ENCODE data around the gene PPP1R15A.
"Not testable (repeated sequence)": the region's sequence is repeated elsewhere in the genome, so short reads cannot be mapped to it uniquely, and the experiment has no call there.

Gene PPP1R15A

DNA sequence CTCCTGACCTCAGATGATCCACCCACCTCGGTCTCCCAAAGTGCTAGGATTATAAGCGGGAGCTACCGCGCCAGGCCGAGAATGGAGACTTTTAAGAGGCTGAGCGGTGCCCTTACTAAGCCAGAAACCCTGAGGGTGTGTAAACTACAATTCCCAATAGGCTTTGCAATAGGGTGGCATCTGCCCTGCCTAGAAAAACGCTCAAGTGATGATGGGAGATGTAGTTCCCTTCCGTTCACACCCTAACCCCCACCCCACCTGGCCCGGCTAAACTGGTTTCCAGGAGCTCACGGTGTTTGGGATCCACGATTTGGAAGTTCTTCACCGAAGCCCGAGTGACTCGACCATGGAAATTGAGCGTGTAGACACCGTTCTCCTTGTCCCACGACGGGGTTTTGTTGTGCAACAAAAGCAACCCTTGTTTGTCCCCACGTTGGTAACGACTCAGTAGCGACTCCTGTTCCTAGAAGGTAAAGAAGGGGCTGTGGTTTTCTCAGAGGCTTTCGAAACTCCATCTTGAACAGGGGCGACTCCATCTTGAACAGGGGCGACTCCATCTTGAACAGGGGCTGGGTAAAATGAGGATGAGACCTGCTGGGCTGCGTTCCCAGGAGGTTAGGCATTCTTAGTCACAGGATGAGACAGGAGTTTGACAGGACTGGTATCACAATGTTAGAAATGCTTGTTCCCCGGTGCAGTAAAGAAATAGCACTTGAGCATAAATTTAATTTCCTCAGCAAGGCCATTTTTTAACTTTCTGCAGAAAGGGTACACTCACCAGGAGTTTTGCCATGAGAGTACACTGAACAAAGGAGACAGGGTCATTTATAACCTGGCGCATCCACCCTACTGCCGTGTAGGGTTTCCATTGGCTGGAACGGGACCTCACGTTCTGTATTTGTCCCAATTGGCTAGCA, 9.8 kb downstream of the PPP1R15A start:
- no peak for DNase-seq (ENCODE audit: low read depth in 2 of 2)

DNA sequence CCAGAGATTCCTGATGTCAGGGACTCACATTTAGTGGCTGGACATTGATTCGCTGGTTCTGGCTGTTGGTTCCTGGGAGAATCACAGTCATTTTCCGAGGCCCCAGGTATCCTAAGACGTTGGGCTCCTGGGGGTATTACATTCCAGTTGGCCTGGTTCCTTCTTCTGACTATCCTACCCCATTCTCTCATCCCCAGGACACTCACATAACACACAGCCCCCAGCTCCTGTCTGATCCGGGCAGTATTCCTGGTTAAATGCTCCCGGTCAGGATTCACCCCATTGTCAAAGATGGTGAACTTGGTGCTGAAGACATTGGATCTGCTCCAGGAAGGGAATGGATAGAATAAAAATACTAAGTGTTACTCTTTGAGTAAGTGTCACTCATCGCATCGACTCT, 11.5 kb downstream of the PPP1R15A start:
- DNase-seq (ENCODE audit: low read depth in 2 of 2): no peak

GRCh38 chr19:48887861-48888612, 15.8 kb downstream of the PPP1R15A start:
- DNase-seq (ENCODE audit: low read depth in 2 of 2): no peak

DNA sequence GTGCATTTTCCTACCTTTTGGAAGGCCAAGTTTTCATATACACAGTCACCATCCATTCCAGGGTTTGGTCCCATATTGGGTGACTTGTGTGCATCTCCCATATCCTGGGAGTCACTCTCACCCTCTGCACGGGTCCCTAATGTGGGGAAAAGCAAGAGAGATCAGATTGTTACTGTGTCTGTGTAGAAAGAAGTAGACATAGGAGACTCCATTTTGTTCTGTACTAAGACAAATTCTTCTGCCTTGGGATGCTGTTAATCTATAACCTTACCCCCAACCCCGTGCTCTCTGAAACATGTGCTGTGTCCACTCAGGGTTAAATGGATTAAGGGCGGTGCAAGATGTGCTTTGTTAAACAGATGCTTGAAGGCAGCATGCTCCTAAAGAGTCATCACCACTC, 17.3 kb downstream of the PPP1R15A start:
- not testable (repeated sequence) for DNase-seq (ENCODE audit: low read depth in 2 of 2)

DNA sequence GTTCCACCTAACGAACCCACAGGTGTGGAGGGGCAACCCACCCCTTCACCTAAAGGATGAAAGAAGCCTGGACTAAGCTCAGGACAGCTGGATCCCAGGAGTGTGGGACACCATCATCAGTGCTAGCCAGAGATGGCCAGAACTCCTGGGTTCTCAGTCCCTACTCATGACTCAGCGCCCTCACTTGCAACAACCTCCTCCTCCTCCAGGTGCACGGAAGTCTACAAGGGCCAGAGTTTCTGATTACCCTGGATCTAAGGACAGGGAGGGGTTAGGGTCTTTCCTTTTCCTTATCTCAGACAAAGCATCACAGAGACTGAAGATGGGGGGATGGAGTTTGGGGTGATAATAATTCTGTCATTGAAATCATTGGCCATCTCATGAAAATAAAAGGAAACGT, 18.3 kb downstream of the PPP1R15A start:
- DNase-seq (ENCODE audit: low read depth in 2 of 2): no peak

DNA sequence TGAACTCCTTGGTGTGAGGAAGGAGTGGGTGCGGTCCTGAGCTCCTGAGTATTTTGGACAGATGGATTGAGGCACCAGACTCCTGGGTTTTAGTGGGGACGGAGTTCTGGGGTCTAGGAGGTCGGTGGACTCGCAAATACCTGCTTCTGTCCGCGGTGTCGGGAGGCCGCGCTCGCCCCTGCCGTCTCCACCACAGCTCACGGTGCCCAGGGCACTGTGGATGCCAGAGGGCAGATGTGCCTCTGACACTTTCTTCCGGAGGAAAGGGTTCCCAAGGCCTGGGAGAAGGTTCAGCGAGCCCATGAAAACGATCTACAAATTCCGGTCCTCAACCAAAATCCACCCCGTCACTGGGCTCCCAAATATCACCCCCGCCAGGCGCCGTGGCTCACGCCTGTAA, 23.0 kb downstream of the PPP1R15A start:
- DNase-seq (ENCODE audit: low read depth in 2 of 2): no peak

DNA sequence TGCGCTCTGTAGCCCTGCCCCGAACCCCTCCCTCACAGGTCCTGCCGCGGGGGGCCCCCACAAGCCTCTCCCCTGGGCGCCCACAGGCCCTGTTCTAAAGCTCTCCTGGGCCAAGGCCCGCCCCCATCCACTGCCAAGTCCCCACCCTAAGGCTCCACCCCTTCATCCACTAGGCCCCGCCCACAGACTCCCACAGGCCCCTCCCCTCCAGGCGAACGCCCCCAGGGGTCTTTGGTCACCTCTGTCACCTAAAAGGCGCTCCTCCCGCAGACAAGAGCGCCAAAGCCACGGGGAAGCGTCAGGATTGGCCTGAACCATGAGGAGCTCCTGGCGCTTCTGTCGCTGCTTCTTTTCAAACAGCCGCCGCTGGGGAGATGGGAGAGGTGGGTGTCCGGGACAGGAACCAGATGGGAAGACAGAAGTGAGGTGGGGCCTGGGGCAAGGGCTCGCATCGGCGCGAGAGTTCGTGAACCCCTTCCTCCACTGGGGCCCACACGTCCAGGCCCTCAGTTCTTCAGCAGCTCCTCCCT, 24.0 kb downstream of the PPP1R15A start:
- peak in 1 of 2 donors; percentile 37 for DNase-seq (ENCODE audit: low read depth in 2 of 2)

DNA sequence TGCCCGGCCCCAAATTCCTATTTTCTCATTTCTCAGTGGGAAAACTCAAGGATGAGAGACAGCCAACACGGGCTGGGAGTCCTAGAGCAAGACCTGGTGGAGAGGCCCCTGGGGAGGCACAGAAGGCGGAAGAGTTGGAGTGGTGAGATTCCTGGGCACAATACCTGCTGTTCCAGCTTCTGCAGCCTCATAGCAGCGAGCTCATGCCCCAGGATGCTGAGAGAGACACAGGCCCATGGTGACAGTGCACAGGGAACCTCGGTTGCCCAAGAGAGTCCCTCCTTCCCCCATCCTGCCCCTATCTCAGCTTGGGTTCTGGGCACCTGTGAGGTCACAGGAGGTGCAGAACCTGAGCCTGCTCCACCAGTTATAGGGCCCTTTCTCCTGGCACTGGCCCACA, 25.0 kb downstream of the PPP1R15A start:
- DNase-seq (ENCODE audit: low read depth in 2 of 2): no peak

DNA sequence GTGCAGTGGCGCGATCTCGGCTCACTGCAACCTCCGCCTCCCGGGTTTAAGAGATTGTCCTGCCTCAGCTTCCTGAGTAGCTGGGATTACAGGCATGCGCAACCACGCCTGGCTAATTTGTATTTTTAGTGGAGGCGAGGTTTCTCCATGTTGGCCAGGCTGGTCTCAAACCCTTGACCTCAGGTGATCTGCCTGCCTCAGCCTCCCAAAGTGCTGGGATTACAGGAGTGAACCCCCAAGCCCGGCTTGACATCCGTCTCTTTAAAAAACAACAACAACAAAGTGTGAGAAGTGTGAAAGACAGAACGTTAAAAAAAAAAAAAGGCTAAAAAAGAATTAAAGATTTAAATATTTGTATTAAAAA, 27.1 kb downstream of the PPP1R15A start:
- not testable (repeated sequence) for DNase-seq (ENCODE audit: low read depth in 2 of 2)

DNA sequence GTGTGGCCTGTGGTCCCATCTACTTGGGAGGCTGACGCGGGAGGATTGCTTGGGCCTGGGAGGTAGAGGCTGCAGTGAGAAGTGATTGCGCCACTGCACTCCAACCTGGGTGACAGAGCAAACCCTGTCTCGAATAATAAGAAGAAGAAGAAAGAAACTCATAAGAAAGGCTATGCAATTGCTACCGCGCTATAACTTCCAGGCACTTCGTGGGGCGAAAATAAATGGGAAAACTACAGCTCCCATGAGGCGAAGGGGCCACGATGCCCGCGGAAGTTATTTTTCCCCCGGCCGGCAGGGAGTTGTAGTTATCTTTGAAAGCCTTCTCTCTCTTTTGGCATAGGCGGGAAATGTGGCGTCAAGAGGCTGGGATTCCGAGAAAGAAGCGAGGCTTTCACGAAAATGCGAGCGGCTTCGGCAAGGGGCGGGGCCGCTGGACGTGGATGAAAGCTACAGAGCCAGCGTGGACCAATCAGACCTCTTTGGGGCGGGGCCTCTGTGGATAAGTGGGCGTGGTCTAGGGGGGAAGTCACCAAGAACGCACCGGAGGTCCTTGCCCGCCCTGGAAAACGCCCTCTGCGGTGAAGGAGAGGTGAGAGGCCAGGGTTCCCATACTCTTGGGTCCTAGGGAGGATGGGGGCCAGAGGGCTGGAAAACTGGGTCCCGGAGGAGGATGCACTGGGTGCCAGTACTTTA, 27.7 kb downstream of the PPP1R15A start, which contains the start of gene NUCB1:
Gene NUCB1, plus strand, starts transcription at position 532 of the 696 bp plus-strand sequence. CDS start 485 bp downstream, outside the sequence.
- peak; percentile 99 to 100 for DNase-seq (ENCODE audit: low read depth in 2 of 2)

- DNase-seq (ENCODE audit: low read depth in 2 of 2): no peak
Observed at GRCh38 chr19:48900477-48901406, 28.5 kb downstream of the PPP1R15A start.

DNA sequence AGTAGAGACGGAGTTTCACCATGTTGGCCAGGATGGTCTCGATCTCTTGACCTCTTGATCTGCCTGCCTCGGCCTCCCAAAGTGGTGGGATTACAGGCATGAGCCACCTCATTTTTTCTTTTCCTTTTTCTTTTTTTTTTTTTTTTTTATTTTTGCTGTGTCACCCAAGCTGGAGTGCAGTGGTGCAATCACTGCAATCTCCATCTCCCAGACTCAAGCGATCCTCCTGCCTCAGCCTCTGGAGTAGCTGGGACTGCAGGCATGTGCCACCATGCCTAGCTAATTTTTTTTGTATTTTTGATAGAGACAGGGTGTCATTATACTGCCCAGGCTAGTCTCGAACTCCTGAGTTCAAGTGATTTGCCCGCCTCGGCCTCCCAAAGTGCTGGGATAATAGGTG, 30.1 kb downstream of the PPP1R15A start:
- not testable (repeated sequence) for DNase-seq (ENCODE audit: low read depth in 2 of 2)

DNA sequence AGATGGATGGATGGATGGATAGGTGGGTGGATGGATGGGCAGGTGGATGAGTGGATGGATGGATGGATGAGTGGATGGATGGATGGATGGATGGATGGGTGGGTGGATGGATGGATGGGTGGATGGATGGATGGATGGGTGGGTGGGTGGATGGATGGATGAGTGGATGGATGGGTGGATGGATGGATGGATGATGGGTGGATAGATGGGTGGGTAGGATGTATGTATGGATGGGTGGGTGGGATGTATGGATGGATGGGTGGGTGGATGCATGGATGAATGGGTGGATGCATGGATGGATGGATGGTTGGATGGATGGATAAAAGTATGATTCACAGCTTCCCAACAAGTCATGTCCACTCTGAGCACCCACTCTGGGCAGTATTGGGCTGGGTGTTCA, 31.6 kb downstream of the PPP1R15A start:
- DNase-seq (ENCODE audit: low read depth in 2 of 2): not testable (repeated sequence)

DNA sequence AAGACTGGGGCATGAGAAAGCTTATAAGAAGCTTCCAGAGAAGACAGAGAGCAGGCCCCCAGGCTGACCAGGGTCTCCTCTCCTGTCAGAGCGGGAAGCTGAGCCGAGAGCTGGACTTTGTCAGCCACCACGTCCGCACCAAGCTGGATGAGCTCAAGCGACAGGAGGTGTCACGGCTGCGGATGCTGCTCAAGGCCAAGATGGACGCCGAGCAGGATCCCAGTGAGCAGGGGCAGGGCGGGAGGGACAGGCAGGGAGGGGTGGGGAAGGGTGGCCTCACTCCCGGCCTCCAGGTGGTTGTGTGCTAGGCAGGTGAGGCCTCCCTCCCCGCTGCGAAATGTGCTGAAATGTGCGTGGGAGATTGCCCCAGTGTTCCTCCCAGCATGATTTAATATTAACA, 33.4 kb downstream of the PPP1R15A start:
- DNase-seq (ENCODE audit: low read depth in 2 of 2): no peak

DNA sequence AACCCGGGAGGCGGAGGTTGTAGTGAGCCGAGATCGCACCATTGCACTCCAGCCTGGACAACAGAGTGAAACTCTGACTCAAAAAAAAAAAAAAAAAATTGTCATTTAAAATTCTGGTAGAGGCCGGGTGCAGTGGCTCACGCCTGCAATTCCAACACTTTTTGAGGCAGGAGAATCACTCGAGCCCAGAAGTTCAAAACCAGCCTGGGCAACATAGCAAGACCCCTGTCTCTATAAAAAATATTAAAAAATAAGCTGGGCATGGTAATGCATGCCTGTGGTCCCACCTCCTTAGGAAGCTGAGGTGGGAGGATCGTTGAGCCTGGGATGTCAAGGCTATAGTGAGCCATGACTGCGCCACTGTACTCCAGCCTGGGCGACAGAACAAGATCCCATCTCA, 34.1 kb downstream of the PPP1R15A start:
- DNase-seq (ENCODE audit: low read depth in 2 of 2): no peak

DNA sequence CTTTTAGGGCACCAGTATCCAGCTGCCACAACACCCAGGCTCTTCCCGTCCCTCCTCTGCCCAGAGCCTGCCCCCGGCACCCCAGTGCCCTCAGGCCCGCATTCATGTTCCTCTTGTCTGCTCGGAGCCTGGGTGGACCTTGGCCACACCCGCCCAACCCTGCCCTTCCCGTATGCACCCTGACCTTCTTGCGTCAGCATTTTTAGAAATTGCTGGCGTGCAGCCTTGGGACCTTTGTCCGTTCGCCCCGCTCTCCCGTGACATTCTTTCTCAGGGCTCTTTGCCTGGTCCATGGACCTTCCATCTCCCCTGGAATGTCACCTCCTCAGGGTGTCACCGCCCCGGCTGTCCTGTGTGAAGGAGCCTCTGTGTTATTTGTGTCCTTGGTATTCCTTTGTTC, 35.5 kb downstream of the PPP1R15A start:
- DNase-seq (ENCODE audit: low read depth in 2 of 2): no peak

DNA sequence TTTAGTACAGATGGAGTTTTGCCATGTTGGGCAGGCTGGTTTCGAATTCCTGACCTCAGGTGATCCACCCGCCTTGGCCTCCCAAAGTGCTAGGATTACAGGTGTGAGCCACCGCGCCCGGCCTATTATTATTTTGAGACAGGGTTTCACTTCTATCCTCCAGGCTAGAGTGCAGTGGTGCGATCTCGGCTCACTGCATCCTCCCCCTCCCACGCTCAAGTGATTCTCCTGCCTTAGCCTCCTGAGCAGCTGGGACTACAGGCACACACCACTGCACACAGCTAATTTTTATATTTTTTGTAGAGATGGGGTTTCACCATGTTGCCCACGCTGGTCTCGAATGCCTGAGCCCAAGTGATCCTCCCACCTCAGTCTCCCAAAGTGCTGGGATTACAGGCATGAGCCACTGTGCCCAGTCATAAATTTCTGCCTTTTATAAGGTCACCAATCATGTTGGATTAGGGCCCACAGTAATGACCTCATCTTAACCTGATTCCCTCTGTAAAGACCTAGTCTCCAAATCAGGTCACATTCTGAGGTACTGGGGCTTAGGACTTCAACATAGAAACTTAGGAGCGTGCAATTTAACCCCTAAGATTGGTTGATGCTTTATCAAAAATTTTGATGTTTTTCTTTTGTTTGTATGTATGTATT, 37.3 kb downstream of the PPP1R15A start:
- DNase-seq (ENCODE audit: low read depth in 2 of 2): not testable (repeated sequence)

DNA sequence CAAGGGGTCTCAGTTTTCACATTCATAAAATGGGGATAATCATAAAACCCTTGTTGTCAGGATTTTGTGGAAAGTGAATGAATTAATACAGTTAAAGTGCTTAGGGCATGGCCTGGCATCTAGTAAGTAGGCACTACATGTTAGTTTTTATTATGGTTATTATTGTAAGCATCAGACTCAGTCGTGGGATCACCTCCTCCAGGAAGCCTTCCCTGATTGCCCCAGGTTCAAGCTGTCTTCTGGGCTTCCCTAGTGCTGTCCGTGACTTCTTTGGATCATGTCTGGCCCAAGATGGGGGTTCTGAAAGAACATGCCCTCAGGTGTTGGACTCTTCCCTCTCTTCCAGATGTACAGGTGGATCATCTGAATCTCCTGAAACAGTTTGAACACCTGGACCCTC, 38.6 kb downstream of the PPP1R15A start:
- DNase-seq (ENCODE audit: low read depth in 2 of 2): no peak

DNA sequence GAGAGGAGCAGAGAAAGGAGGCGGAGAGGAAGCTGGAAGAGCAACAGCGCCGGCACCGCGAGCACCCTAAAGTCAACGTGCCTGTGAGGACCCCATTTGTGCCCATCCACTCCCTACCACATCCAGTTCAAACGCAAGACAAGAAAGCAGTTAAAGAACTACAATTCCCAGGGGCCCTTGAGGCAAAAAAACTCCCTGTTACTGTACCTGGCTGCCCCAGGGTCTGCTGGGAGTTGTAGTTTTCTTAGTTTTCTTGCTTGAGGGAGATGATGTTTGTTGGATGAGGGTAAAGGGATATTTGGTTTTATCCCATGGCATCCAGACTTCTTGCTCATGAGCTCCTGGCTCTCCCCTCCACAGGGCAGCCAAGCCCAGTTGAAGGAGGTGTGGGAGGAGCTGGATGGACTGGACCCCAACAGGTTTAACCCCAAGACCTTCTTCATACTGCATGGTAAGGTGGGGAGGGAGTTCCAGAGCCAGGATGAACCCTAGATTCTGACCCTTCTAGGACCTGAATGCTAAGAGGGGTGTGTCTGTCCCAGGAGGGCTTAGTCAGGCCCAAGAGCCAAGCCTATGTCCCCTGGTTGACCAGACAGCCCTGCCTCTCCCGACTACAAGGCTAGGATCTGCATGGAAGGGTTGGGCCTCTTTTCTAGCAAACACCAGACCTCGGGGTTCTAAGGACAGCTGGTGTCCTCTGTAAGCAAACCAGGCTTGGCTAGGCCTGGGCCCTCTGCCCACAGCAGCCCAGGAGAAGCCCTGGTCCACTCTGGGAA, 41.1 kb downstream of the PPP1R15A start:
- no peak for DNase-seq (ENCODE audit: low read depth in 2 of 2)

DNA sequence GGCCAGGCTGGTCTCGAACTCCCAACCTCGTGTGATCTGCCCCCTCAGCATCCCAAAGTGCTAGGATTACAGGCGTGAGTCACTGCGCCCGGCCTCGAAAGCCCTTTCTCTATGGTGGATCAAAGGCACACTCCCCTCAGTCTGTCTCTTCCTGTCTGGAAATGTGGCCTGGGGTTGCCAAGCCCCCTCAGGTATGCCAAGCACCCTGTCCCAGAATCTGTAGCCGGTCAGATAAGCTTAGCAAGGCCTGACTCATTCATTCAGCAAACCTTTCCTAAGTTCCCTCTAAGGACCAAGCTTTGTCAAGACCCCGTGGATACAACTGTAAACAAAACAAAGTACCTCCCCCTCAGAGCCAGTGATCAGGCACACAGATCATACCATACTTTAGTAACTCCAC, 42.0 kb downstream of the PPP1R15A start:
- no peak for DNase-seq (ENCODE audit: low read depth in 2 of 2)
